ENCODE measurements around the gene NPRL2.

Gene NPRL2

GRCh38 chr3:50327943-50328691 lies 22.5 kb downstream of the NPRL2 start, which contains the start of gene TUSC2:
TUSC2 (minus strand) TSS chr3:50328223; CDS start chr3:50328099, 124 bp downstream.
- DNase-seq (ENCODE audit: low read depth in 1 of 2, low spot score in 1 of 2) = peak; percentile 86 to 88

- no peak for DNase-seq (ENCODE audit: low read depth in 1 of 2, low spot score in 1 of 2)
Observed at GRCh38 chr3:50327129-50327528, 23.4 kb downstream of the NPRL2 start.

GRCh38 chr3:50326182-50326541 lies 24.4 kb downstream of the NPRL2 start:
- no peak for DNase-seq (ENCODE audit: low read depth in 1 of 2, low spot score in 1 of 2)

GRCh38 chr3:50325497-50326181 lies 24.9 kb downstream of the NPRL2 start:
- no peak for DNase-seq (ENCODE audit: low read depth in 1 of 2, low spot score in 1 of 2)

GRCh38 chr3:50325113-50325480 lies 25.5 kb downstream of the NPRL2 start:
- DNase-seq (ENCODE audit: low read depth in 1 of 2, low spot score in 1 of 2) = no peak

GRCh38 chr3:50324351-50325112 lies 26.0 kb downstream of the NPRL2 start:
- peak in 1 of 2 donors; percentile 51 for DNase-seq (ENCODE audit: low read depth in 1 of 2, low spot score in 1 of 2)

GRCh38 chr3:50323614-50324199 lies 26.9 kb downstream of the NPRL2 start:
- DNase-seq (ENCODE audit: low read depth in 1 of 2, low spot score in 1 of 2) = no peak

GRCh38 chr3:50323092-50323600 lies 27.4 kb downstream of the NPRL2 start:
- DNase-seq (ENCODE audit: low read depth in 1 of 2, low spot score in 1 of 2) = no peak

GRCh38 chr3:50322386-50323091 lies 28.0 kb downstream of the NPRL2 start, which contains the start of gene HYAL2:
HYAL2 (minus strand) TSS chr3:50322745; CDS start chr3:50320489, 2,256 bp downstream.
- DNase-seq (ENCODE audit: low read depth in 1 of 2, low spot score in 1 of 2) = no peak

GRCh38 chr3:50322115-50322385 lies 28.5 kb downstream of the NPRL2 start:
- no peak for DNase-seq (ENCODE audit: low read depth in 1 of 2, low spot score in 1 of 2)

GRCh38 chr3:50321336-50322114 lies 29.1 kb downstream of the NPRL2 start:
- DNase-seq (ENCODE audit: low read depth in 1 of 2, low spot score in 1 of 2) = peak; percentile 71 to 72

- DNase-seq (ENCODE audit: low read depth in 1 of 2, low spot score in 1 of 2) = peak in 1 of 2 donors; percentile 55
Observed at GRCh38 chr3:50320853-50321335, 29.7 kb downstream of the NPRL2 start.

- no peak for DNase-seq (ENCODE audit: low read depth in 1 of 2, low spot score in 1 of 2)
Observed at GRCh38 chr3:50319894-50320625, 30.5 kb downstream of the NPRL2 start.

- no peak for DNase-seq (ENCODE audit: low read depth in 1 of 2, low spot score in 1 of 2)
Observed at GRCh38 chr3:50319181-50319893, 31.2 kb downstream of the NPRL2 start.

- no peak for DNase-seq (ENCODE audit: low read depth in 1 of 2, low spot score in 1 of 2)
Observed at GRCh38 chr3:50318615-50319014, 32.0 kb downstream of the NPRL2 start.

- no peak for DNase-seq (ENCODE audit: low read depth in 1 of 2, low spot score in 1 of 2)
Observed at GRCh38 chr3:50318163-50318562, 32.4 kb downstream of the NPRL2 start.

GRCh38 chr3:50317300-50317699 lies 33.3 kb downstream of the NPRL2 start:
- DNase-seq (ENCODE audit: low read depth in 1 of 2, low spot score in 1 of 2) = no peak

- peak; percentile 36 to 49 for DNase-seq (ENCODE audit: low read depth in 1 of 2, low spot score in 1 of 2)
Observed at GRCh38 chr3:50316657-50317242, 33.8 kb downstream of the NPRL2 start.

Measured in stimulated activated CD4-positive, alpha-beta T cell treated with anti-CD3 and anti-CD28 coated beads, Interleukin-15, amount 100 ng/mL, for 1 hour (primary cell).